Mesenchymal stem cell (in vitro differentiated cells and primary cell): ENCODE data around the gene COA3.

Experiments used
- DNase-seq: peaks from one replicate; pipeline ENCODE4 v3.0.0-alpha.2; 2013
- H2AFZ ChIP-seq: one replicate; pipeline ENCODE4 v1.6.1; 2013; ENCODE audit warnings: low read depth, mild to moderate bottlenecking, control low read depth, inconsistent platforms, low read length, moderate library complexity
- H2AK5ac ChIP-seq: 2 replicates; pipeline ENCODE4 v1.6.1; 2013; ENCODE audit warnings: low read length, moderate library complexity, mild to moderate bottlenecking, inconsistent platforms; ENCODE audit not compliant: severe bottlenecking
- H2BK120ac ChIP-seq: one replicate; pipeline ENCODE4 v1.6.1; 2013; ENCODE audit warnings: low read depth, mild to moderate bottlenecking, inconsistent platforms, low read length, moderate library complexity
- H2BK12ac ChIP-seq, 2 experiments: one replicate each; pipeline ENCODE4 v1.6.1; 2013; ENCODE audit warnings: inconsistent platforms in 2 of 2, low read length in 2 of 2, mild to moderate bottlenecking in 2 of 2, moderate library complexity in 2 of 2, control low read depth in 1 of 2
- H2BK15ac ChIP-seq: one replicate; pipeline ENCODE4 v1.6.1; 2013; ENCODE audit warnings: mild to moderate bottlenecking, low read depth, inconsistent platforms; ENCODE audit not compliant: poor library complexity, severe bottlenecking
- H2BK5ac ChIP-seq: 2 replicates; pipeline ENCODE4 v1.6.1; 2013; ENCODE audit warnings: low read depth, mild to moderate bottlenecking, low read length, control low read depth, inconsistent platforms; ENCODE audit not compliant: poor library complexity, severe bottlenecking
- H3K14ac ChIP-seq, 2 experiments: one replicate each; pipeline ENCODE4 v1.6.1; 2013; ENCODE audit warnings: inconsistent platforms in 2 of 2, low read length in 2 of 2, control low read depth in 1 of 2, mild to moderate bottlenecking in 1 of 2, moderate library complexity in 1 of 2
- H3K18ac ChIP-seq, 2 experiments: one replicate each; pipeline ENCODE4 v1.6.1; 2013; ENCODE audit warnings: inconsistent platforms in 2 of 2, low read length in 2 of 2, control low read depth in 1 of 2, low read depth in 1 of 2, mild to moderate bottlenecking in 1 of 2
- H3K23ac ChIP-seq, 2 experiments: one replicate each; pipeline ENCODE4 v1.6.1; 2013; ENCODE audit warnings: inconsistent platforms in 2 of 2, low read length in 2 of 2, mild to moderate bottlenecking in 2 of 2, moderate library complexity in 2 of 2, control low read depth in 1 of 2
- H3K27ac ChIP-seq: 2 replicates; pipeline ENCODE4 v1.5.1; 2013; ENCODE audit warnings: mild to moderate bottlenecking, moderate library complexity, low read length, control low read depth, inconsistent platforms; ENCODE audit not compliant: poor library complexity, severe bottlenecking
- H3K27me3 ChIP-seq, 2 experiments: 2 replicates each; pipeline versions ENCODE4 v1.6.1 to v1.7.0; 2013; ENCODE audit warnings: low read length in 2 of 2, mild to moderate bottlenecking in 2 of 2, moderate library complexity in 2 of 2, control low read depth in 1 of 2, inconsistent platforms in 1 of 2; ENCODE audit not compliant: control insufficient read depth in 1 of 2, insufficient read depth in 1 of 2
- H3K36me3 ChIP-seq, 2 experiments: 2 replicates each; pipeline versions ENCODE4 v1.6.1 to v1.7.0; 2013; ENCODE audit warnings: low read length in 2 of 2, control low read depth in 1 of 2, inconsistent platforms in 1 of 2, low read depth in 1 of 2, mild to moderate bottlenecking in 1 of 2; ENCODE audit not compliant: insufficient read depth in 2 of 2, control insufficient read depth in 1 of 2
- H3K4ac ChIP-seq, 2 experiments: one replicate each; pipeline ENCODE4 v1.6.1; 2013; ENCODE audit warnings: inconsistent platforms in 2 of 2, low read length in 2 of 2, mild to moderate bottlenecking in 2 of 2, moderate library complexity in 2 of 2, control low read depth in 1 of 2, low read depth in 1 of 2
- H3K4me1 ChIP-seq: 2 replicates; pipeline ENCODE4 v1.6.1; 2013; ENCODE audit warnings: low read depth, low read length, control low read depth; ENCODE audit not compliant: control insufficient read depth, insufficient read depth
- H3K4me2 ChIP-seq: 2 replicates; pipeline ENCODE4 v1.6.1; 2013; ENCODE audit warnings: low read length, mild to moderate bottlenecking, inconsistent platforms; ENCODE audit not compliant: poor library complexity, severe bottlenecking
- H3K4me3 ChIP-seq, 2 experiments: 2 replicates each; pipeline versions ENCODE4 v1.5.1 to v1.7.0; 2013; ENCODE audit warnings: low read length in 2 of 2, mild to moderate bottlenecking in 2 of 2, control low read depth in 1 of 2, low read depth in 1 of 2; ENCODE audit not compliant: insufficient read depth in 1 of 2
- H3K79me1 ChIP-seq: replicated peaks from 2 replicates; pipeline ENCODE4 v1.6.1; 2013; ENCODE audit warnings: mild to moderate bottlenecking, control low read depth, low read length, inconsistent platforms; ENCODE audit not compliant: poor library complexity, severe bottlenecking
- H3K9ac ChIP-seq: 2 replicates; pipeline ENCODE4 v1.7.0; 2013; ENCODE audit warnings: mild to moderate bottlenecking, low read length, moderate library complexity
- H3K9me3 ChIP-seq: 2 replicates; pipeline ENCODE4 v1.7.0; 2013; ENCODE audit warnings: mild to moderate bottlenecking, low read length; ENCODE audit not compliant: control insufficient read depth
- H4K8ac ChIP-seq: one replicate; pipeline ENCODE4 v1.6.1; 2013; ENCODE audit warnings: inconsistent platforms, mild to moderate bottlenecking, low read length, moderate library complexity
- H4K91ac ChIP-seq: one replicate; pipeline ENCODE4 v1.6.1; 2013; ENCODE audit warnings: mild to moderate bottlenecking, low read length, inconsistent platforms
- WGBS: methylation state at CpG from one replicate; pipeline ENCODE4 v1.1.7; 2013; ENCODE audit warnings: mixed read lengths; 5-methylcytosine and 5-hydroxymethylcytosine counted together

The COA3 gene

DNA sequence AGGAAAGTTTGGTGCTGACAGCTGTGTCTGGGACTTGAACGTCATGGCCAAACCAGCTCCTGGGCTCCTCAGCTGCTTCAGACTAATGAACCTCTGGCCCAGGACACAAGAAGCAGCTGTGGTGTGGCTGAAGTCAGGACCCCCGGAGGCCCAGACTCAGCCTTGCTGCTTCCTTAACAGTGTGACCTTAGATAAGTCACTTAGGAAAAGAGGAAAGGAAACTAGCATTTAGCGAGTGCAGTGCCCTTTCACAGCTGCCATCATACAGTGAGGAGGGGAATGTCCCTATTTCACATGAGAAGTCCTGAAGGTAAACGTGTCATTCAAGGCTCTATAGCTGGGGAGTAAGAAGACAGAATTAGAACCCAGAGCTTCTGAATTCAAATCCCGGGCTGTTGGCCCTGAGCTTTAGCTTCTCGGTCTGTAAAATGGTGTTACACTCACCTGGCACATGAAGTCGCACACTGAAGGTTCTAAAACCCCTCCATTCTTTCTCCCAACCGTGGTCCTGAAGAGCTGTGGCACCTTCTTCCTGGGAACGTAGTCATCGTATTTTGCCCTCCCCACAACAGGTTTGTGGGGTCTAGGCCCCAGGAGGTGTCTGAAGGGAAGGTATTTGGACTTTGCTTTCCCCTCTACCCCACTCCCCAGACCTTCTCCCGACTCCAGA is 38.4 kb downstream of the COA3 start:
- peak overlapping the region; percentile 49 for H3K9ac ChIP-seq
- H2AFZ ChIP-seq, result no peak overlapping the region
- no peak overlapping the region for H4K8ac ChIP-seq
- H3K4me3 ChIP-seq, result peak overlapping the region; percentile 49 to 70
- H2AK5ac ChIP-seq, result no peak overlapping the region
- H3K4me2 ChIP-seq, result no peak overlapping the region
- no peak overlapping the region for H3K27ac ChIP-seq
- H3K4ac ChIP-seq, result no peak overlapping the region
- no peak overlapping the region for H3K14ac ChIP-seq
- H3K18ac ChIP-seq, result peak overlapping the region in 1 of 2 experiments; percentile 16
- peaks cover 27 to 45% of the 10 kb centered on the region in 2 experiments for H3K27me3 ChIP-seq
- no peak overlapping the region for H2BK15ac ChIP-seq
- WGBS, result 66% methylated on average over 8 of the region's 11 CpGs
- no peak overlapping the region for H2BK5ac ChIP-seq
- no peak for DNase-seq
- no peaks in the 10 kb centered on the region for H3K79me1 ChIP-seq
- H2BK12ac ChIP-seq, result no peak overlapping the region
- H3K9me3 ChIP-seq, result no peaks in the 10 kb centered on the region
- H3K23ac ChIP-seq, result peak overlapping the region in 1 of 2 experiments; percentile 70
- no peak overlapping the region for H2BK120ac ChIP-seq
- peaks cover 22% of the 10 kb centered on the region for H3K4me1 ChIP-seq
- H4K91ac ChIP-seq, result no peak overlapping the region
- no peaks in the 10 kb centered on the region for H3K36me3 ChIP-seq

DNA sequence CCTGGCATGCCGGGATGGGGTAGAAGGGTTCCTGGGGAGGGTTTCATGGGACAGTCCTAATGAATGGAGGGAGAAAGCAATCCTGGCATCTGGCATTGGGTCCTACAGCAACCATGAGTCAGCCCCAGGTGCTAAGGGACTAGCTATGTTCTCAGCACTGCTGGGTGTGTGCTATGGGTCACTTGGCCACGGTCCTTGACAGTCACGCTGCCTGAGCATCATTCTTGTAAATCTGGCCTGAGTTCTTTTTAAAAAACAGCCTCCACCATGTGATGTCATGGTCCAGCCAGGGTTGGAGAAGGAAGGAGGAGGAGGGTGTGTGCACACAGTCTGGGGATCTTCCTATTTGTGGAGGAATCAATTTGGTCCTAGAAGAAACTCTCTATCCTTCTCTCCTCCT is 43.7 kb downstream of the COA3 start:
- Histone ChIP-seq H3K4me2 (no peak overlapping the region), H3K79me1 (no peaks in the 10 kb centered on the region), H3K23ac (no peak overlapping the region), H3K4ac (no peak overlapping the region), H2AK5ac (no peak overlapping the region), H2BK120ac (no peak overlapping the region), H2BK12ac (no peak overlapping the region), H3K27me3 (peaks cover 3 to 35% of the 10 kb centered on the region in 2 experiments), H3K14ac (no peak overlapping the region), H3K9me3 (no peaks in the 10 kb centered on the region), H3K4me1 (peaks cover 4% of the 10 kb centered on the region), H3K27ac (no peak overlapping the region), H4K91ac (no peak overlapping the region), H3K9ac (peak overlapping the region; percentile 34), H3K4me3 (no peak overlapping the region), H2BK15ac (no peak overlapping the region), H2BK5ac (no peak overlapping the region), H3K18ac (no peak overlapping the region), H2AFZ (no peak overlapping the region), H4K8ac (no peak overlapping the region), H3K36me3 (no peaks in the 10 kb centered on the region)
- DNase-seq, result no peak
- 77% methylated on average over 3 of the region's 3 CpGs for WGBS

DNA sequence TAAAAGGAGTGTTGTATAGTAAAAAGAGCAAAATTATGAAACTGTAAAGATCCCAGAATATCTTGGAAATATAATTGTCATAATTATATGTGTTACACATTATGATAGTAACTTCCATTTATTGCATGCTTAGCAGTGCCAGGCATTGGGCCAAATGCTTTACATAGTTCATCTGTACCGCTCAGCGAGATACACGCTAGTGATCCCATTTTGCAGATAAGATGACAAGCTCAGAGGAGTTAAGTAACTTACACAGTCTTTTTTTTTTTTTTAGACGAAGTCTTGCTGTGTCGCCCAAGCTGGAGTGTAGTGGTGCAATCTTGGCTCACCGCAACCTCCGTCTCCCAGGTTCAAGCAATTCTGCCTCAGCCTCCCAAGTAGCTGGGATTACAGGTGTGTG is 46.9 kb downstream of the COA3 start:
- Histone ChIP-seq H3K27ac (no peak overlapping the region), H2AK5ac (no peak overlapping the region), H3K4ac (no peak overlapping the region), H3K18ac (no peak overlapping the region), H4K8ac (no peak overlapping the region), H2BK15ac (no peak overlapping the region), H2BK120ac (no peak overlapping the region), H3K36me3 (no peaks in the 10 kb centered on the region), H3K4me2 (no peak overlapping the region), H3K14ac (no peak overlapping the region), H3K4me3 (no peak overlapping the region), H2AFZ (no peak overlapping the region), H4K91ac (no peak overlapping the region), H2BK5ac (no peak overlapping the region), H3K9ac (no peak overlapping the region), H3K27me3 (peaks cover 0 to 28% of the 10 kb centered on the region in 2 experiments), H2BK12ac (no peak overlapping the region), H3K9me3 (no peaks in the 10 kb centered on the region), H3K79me1 (no peaks in the 10 kb centered on the region), H3K23ac (no peak overlapping the region), H3K4me1 (peaks cover 4% of the 10 kb centered on the region)
- 93% methylated on average over 7 of the region's 7 CpGs for WGBS
- no peak for DNase-seq

DNA sequence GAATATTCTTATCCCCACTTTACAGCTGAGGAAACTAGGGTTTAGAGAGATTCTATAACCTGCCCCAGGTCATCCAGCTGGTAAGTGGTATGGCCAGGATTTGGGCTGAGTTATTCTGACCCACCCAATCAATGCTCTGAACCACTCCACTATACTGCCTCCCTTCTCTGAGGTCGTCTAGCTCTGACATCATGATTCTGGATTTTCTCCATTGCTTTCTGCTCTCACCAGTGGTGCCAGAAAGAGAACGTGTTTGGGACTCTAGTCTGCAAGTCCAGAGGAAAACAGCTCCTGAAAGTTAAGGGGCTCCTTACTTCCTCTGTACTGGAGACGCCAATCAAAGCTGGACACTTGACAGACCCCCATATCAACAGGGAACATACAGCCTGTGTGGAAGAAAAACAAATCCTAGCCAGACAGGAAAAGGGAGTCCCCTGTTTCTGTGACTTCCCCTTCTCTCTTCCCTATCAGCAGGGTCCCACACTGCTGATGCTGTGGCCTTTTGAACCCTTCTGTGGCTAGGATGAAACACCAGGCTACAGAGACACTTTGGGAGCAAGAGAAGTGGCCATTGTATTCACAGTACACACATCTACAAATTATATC is 47.7 kb downstream of the COA3 start:
- Histone ChIP-seq H2BK5ac (no peak overlapping the region), H3K4ac (no peak overlapping the region), H3K23ac (no peak overlapping the region), H3K36me3 (no peaks in the 10 kb centered on the region), H3K9me3 (no peaks in the 10 kb centered on the region), H2BK15ac (no peak overlapping the region), H3K14ac (no peak overlapping the region), H2BK12ac (no peak overlapping the region), H3K18ac (no peak overlapping the region), H3K27ac (no peak overlapping the region), H2AFZ (no peak overlapping the region), H4K91ac (no peak overlapping the region), H2BK120ac (no peak overlapping the region), H3K4me2 (no peak overlapping the region), H2AK5ac (no peak overlapping the region), H3K4me1 (peaks cover 4% of the 10 kb centered on the region), H3K79me1 (no peaks in the 10 kb centered on the region), H3K4me3 (no peak overlapping the region), H3K27me3 (peaks cover 0 to 24% of the 10 kb centered on the region in 2 experiments), H3K9ac (no peak overlapping the region), H4K8ac (no peak overlapping the region)
- WGBS, result 50% methylated on average over 3 of the region's 3 CpGs
- DNase-seq, result no peak
